Measurements from ENCODE around the gene HNRNPL.

Gene HNRNPL

GRCh38 chr19:38786572-38787265 lies 63.1 kb downstream of the HNRNPL start:
- DNase-seq (ENCODE audit: extremely low spot score, insufficient read length, low read depth) (no peak), FAIRE-seq (no peak)

Measured in GM18507 (cell line).